ENCODE results near the gene ZNF689.
"Not testable (repeated sequence)": the region's sequence is repeated elsewhere in the genome, so short reads cannot be mapped to it uniquely, and the experiment has no call there.

Gene ZNF689

DNA sequence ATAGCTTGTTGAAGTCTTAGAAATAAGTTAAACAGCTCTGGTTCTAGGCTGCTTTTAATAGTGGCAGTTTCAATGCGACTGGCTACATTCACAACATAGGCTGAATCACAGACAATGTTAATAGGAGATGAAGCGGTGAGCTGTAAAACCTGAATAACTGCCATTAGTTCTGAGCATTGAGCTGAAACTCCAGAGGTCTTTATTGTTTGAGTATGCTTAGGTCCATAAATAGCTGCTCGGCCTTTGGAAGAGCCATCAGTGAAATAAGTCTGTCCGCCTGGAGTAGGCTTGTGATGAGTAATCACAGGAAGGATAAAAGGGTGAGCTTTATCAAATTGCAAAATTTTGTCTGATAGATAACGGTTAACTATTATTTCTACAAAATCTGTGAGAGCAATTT lies 9.4 kb upstream of the ZNF689 start:
- Mint-ChIP-seq H3K4me1 (no peaks in the 10 kb centered on the region), H3K27me3 (no peaks in the 10 kb centered on the region), H3K4me3 (no peak overlapping the region), H3K36me3 (no peaks in the 10 kb centered on the region), H3K27ac (no peak overlapping the region), H3K9me3 (no peaks in the 10 kb centered on the region)

DNA sequence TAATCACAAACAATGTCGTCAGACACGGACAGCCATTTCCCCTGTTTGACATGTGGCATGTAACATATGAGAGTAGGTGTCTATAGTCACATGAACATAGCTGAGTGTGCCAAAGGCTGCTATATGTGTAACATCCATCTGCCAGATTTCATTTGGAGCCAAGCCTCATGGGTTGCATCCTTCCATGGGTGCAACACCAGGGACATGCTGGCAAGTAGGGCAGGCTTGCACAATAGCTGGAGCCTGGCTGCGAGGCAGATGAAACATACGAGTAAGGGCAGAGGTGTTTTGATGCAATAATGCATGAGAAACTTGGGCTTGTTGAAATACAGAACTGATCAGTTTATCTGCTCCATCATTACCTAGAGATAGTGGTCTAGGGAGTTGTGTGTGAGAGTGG lies 9.0 kb upstream of the ZNF689 start:
- H3K9me3 Mint-ChIP-seq = no peaks in the 10 kb centered on the region
- H3K27ac Mint-ChIP-seq = no peak overlapping the region
- no peak overlapping the region for H3K4me3 Mint-ChIP-seq
- no peaks in the 10 kb centered on the region for H3K27me3 Mint-ChIP-seq
- no peaks in the 10 kb centered on the region for H3K36me3 Mint-ChIP-seq
- H3K4me1 Mint-ChIP-seq = no peaks in the 10 kb centered on the region

DNA sequence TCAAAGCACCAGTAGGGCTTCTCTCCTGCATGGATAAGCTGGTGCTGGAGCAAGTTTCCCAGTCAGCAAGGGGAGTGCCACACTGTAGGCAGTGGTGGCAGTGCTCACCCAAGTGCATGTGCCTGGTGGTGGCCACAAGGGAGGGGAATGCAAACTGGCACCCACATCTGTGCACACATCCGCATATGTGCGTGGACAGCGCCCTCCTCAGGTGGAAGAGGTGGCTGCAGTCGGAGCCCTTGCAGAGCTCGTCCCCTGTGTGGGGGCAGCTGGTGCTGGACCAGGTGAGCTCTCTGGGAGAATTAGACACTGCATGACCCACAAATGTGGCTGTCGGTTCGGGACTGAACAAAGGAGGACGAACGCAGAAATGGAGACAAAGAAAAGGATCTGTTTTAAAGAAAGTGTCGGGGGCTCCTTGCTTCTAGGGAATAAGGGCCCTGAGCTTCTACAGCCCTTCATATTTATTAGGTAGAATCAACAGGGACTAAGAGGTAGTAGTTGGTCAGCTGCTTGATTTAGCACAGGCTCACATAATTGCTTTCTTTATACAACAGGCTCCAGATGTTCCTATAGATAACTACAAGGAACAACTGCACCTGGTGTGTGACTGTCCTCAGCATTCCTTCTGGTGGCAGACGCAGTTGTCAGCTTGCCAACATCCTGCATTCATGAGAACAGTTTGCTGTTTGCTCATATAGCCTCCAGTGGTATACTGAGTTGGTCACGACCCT lies 5.3 kb upstream of the ZNF689 start:
- Mint-ChIP-seq H3K9me3 (no peaks in the 10 kb centered on the region), H3K27ac (no peak overlapping the region)

DNA sequence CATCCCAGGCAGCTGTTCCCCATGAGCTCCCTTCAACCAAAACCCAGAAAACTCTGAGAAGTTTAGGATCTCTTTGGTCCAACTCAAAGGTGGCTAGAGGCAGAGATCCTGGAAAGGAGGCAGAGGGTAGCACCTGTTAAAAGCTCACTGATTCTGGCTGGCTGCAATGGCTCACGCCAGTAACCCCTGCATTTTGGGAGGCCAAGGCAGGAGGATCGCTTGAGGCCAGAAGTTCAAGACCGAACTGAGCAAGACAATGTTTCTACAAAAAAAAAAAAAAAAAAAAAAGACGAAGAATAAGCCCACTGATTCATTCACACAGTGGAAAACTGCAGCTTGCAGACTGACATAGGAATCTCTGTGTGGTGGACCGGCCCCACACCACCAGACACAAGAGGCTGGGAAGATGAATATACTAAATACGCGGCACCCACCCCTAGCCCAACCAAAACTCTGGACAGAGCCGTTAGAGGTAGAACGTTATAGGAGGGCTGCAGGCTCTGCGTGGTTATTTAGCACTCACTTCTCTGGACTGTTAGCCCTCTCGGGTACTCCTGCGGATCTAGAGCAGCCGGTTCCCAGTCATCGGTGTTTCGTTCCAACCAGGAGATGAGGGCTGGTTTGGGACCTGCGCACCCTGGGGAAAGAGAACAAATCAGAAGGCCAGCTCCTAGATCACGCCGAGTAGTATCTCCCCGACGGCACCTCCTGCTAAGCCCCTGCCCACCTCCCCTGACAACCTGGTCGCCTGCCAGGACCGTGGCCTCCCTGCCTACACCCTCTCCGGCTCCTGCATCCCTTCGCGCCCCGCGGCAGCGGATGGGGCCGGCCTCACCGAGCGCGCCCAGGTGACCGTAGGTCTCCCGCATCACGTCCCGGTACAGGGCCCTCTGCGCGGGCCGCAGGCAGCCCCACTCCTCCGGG lies 925 bp downstream of the ZNF689 start:
- Mint-ChIP-seq H3K36me3 (peaks cover 8% of the 10 kb centered on the region), H3K27ac (peak overlapping the region; percentile 83), H3K4me1 (peaks cover 27% of the 10 kb centered on the region), H3K27me3 (no peaks in the 10 kb centered on the region), H3K9me3 (no peaks in the 10 kb centered on the region), H3K4me3 (peak overlapping the region; percentile 95)

More for the DNA sequence above, 5.3 kb upstream of the ZNF689 start:
- no peaks in the 10 kb centered on the region for H3K27me3 Mint-ChIP-seq
- H3K36me3 Mint-ChIP-seq = no peaks in the 10 kb centered on the region
- no peak overlapping the region for H3K4me3 Mint-ChIP-seq
- H3K4me1 Mint-ChIP-seq = peaks cover 1% of the 10 kb centered on the region

DNA sequence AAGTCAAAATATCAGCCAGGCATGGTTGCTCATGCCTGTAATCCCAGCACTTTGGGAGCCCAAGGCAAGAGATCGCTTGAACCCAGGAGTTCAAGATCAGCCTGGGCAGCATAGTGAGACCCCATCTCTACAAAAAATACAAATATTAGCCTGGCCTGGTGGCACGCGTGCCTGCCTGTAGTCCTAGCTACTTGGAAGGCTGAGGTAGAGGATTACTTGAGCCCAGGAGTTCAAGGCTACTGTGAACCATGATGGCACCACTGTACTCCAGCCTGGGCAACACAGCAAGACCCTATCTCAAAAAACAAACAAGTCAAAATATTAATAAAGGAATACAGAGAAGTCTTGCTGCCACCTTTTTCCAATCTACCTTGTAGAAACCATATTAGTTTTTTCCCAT lies 4.2 kb downstream of the ZNF689 start:
- no peaks in the 10 kb centered on the region for H3K27me3 Mint-ChIP-seq
- no peak overlapping the region for H3K27ac Mint-ChIP-seq
- peaks cover 8% of the 10 kb centered on the region for H3K36me3 Mint-ChIP-seq
- peaks cover 27% of the 10 kb centered on the region for H3K4me1 Mint-ChIP-seq
- no peaks in the 10 kb centered on the region for H3K9me3 Mint-ChIP-seq
- H3K4me3 Mint-ChIP-seq = no peak overlapping the region

DNA sequence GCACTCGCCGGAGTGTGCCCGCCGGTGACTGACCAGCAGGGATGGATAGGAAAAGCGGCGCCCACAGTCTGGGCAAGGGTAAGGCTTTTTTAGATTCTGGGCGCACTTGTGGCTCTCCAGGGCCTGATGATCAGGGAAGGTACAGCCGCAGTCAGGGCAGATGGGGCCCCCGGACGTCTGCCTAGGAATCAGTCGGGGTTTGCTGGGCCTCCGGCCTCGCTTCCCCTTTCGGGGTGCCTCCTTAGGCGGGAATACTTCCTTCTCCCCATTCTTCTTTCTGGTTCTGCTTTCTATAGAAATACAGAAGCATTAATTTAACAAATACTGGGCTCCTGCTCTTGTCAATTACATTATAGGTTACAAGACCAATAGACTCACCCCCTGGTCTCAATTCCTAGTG lies 5.0 kb downstream of the ZNF689 start:
- Mint-ChIP-seq H3K9me3 (no peaks in the 10 kb centered on the region), H3K4me3 (no peak overlapping the region), H3K4me1 (peaks cover 23% of the 10 kb centered on the region), H3K27ac (peak overlapping the region; percentile 59), H3K36me3 (peaks cover 8% of the 10 kb centered on the region), H3K27me3 (no peaks in the 10 kb centered on the region)

DNA sequence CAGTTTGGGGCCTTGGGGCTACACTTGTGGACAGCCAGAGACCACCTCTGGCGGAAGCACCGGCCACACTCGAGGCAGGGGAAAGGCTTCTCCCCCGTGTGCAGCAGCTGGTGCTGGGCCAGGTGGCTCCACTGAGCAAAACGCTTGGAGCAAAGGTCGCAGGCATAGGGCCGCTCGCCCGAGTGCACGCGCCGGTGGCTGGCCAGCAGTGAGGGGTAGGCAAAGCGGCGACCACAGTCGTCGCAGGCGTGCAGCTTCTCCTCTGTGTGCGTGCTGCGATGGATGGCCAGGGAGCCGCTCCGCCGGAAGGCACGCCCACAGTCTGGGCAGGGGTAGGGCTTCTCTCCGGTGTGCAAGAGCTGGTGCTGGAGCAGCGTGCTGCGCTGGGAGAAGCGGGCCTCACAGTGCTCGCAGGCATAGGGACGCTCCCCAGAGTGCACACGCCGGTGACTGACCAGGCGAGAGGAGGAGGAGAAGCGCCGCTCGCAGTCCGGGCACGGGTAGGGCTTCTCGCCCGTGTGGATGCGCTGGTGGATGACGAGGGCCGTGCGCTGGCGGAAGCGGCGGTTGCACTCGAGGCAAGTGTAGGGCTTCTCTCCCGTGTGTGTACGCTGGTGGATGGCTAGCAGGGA lies 5.8 kb downstream of the ZNF689 start:
- no peaks in the 10 kb centered on the region for H3K27me3 Mint-ChIP-seq
- peaks cover 22% of the 10 kb centered on the region for H3K4me1 Mint-ChIP-seq
- no peaks in the 10 kb centered on the region for H3K9me3 Mint-ChIP-seq
- peaks cover 8% of the 10 kb centered on the region for H3K36me3 Mint-ChIP-seq
- no peak overlapping the region for H3K4me3 Mint-ChIP-seq
- no peak overlapping the region for H3K27ac Mint-ChIP-seq

DNA sequence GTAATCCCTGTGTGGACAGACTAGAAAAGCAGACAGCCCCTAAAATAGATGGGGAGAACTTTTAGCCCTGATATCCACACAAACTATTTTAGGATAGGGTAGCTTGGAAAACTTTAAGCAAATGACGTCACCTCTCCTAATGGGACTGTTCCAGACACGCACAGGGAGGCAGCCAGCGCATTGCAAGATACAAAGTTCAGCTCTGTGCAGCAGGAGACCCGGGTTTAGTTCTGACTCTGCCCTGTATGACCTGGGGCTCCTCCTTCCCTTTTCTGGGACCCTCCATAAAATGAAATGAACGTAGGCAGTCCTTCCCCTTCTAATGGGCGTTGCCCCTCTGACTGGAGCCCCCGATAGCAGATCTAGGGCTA lies 6.3 kb downstream of the ZNF689 start:
- Mint-ChIP-seq H3K4me3 (no peak overlapping the region), H3K4me1 (peaks cover 18% of the 10 kb centered on the region), H3K36me3 (peaks cover 8% of the 10 kb centered on the region), H3K9me3 (no peaks in the 10 kb centered on the region), H3K27ac (no peak overlapping the region), H3K27me3 (no peaks in the 10 kb centered on the region)

DNA sequence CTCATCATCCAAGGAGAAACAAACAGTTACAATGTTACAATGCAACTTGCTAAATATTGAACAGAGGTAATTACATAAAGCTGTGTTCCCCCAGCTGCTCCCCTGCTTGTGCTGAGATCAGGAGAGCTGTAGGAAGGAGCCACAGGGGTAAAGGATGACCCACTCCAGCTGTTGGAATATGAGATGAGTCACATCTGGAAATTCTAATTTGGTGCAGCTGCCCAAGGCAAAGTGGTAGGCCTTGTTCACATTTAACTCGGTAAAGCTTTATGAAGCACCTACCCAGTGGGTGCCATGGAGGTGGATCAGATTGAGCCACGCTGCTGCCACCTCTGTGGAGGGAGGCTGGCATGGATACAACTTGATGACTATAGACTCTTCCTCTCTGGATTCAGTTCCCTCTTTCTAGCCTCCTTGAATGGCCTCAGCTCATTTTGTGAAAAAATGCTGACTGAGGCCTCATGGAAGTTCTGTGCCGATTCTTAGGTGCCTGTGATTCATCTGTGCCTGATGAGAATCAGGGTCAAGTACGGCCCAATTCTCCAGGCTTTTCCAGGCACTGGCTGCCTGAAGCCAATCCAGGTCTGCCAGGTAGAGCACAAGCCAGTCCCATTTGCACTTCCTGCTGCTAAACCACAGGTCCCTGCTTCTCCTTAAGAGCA lies 7.4 kb downstream of the ZNF689 start:
- H3K27ac Mint-ChIP-seq = no peak overlapping the region
- H3K36me3 Mint-ChIP-seq = peaks cover 7% of the 10 kb centered on the region
- no peaks in the 10 kb centered on the region for H3K27me3 Mint-ChIP-seq
- no peak overlapping the region for H3K4me3 Mint-ChIP-seq
- H3K9me3 Mint-ChIP-seq = no peaks in the 10 kb centered on the region
- H3K4me1 Mint-ChIP-seq = peaks cover 13% of the 10 kb centered on the region

DNA sequence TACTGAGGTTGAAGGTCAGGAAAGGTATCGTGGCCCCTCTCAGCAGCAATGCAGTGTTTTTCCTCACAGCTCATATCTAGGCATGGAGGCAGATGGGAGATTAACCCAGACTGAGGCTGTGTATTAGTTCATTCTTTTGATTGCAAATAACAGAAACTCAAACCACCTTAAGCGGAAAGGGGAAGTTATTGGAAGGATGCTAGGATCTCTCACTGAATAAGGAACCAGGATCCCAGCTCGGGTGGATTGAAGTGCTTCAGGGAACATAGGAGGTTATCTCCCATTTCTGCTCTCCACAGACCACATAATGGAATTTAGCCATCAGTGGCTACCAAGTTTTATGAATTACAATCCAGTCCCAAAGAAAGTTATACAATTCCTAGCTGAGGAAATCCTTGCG lies 8.2 kb downstream of the ZNF689 start:
- Mint-ChIP-seq H3K27ac (peak overlapping the region; percentile 68), H3K4me1 (peaks cover 8% of the 10 kb centered on the region), H3K36me3 (peaks cover 7% of the 10 kb centered on the region), H3K9me3 (no peaks in the 10 kb centered on the region), H3K4me3 (no peak overlapping the region), H3K27me3 (no peaks in the 10 kb centered on the region)

DNA sequence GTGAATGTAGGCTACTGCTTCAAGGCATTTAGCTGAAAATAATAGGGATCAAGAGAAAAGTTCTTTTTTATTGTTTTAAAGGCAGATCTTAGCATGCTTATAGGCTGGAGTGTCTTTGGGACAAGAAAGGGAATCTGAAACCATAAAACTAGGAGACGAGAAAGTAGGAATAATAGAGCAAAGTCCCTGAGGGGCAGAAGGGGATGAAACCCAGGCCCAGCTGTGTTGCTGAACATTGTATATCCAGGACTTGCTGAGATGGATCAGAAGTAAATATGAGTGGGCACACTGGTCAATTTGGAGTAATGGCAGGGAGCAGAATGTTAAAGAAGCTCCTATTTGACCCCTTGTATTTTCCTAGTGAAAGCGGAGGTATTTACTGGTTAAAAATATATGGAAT lies 9.3 kb downstream of the ZNF689 start:
- Mint-ChIP-seq H3K27ac (no peak overlapping the region), H3K4me3 (no peak overlapping the region), H3K4me1 (peaks cover 5% of the 10 kb centered on the region), H3K9me3 (no peaks in the 10 kb centered on the region), H3K27me3 (no peaks in the 10 kb centered on the region), H3K36me3 (peaks cover 1% of the 10 kb centered on the region)

DNA sequence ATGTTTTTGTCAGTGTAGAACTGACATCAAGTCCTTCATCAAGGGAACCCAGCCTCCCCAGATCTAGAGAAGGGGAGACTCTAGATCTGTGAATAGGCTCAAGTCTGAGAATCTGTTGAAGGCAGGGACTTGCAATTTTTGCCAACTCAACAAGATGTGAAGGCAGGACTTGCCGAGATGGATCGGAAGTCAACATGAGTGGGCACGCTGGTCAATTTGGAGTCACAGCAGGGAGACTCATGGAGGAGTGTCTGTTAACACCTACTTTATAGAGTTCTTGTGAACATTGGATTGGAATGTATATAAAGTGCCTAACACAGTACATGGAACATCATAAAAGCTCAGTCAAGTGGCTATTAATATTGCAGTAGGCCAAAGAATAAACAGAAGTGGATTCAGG lies 10.0 kb downstream of the ZNF689 start:
- H3K36me3 Mint-ChIP-seq = peaks cover 1% of the 10 kb centered on the region
- no peaks in the 10 kb centered on the region for H3K27me3 Mint-ChIP-seq
- H3K4me1 Mint-ChIP-seq = peaks cover 5% of the 10 kb centered on the region
- H3K4me3 Mint-ChIP-seq = no peak overlapping the region
- H3K9me3 Mint-ChIP-seq = no peaks in the 10 kb centered on the region
- H3K27ac Mint-ChIP-seq = no peak overlapping the region

DNA sequence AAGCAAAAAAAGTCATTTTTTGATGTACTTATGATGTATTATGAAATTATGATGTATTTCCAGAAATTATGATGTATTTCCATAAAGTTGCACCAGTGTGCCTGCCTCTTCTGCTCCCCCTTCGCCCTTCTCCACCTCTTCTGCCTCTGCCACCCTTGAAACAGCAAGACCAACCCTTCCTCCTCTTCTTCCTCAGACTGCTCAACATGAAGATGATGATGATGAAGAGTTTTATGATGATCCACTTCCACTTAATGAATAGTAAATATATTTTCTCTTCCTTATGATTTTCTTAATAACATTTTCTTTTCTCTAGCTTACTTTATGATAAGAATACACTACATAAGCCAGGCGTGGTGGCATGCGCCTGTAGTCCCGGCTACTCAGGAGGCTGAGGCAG lies 17.3 kb downstream of the ZNF689 start:
- no peak overlapping the region for H3K27ac Mint-ChIP-seq
- H3K27me3 Mint-ChIP-seq = no peaks in the 10 kb centered on the region
- no peak overlapping the region for H3K4me3 Mint-ChIP-seq
- no peaks in the 10 kb centered on the region for H3K36me3 Mint-ChIP-seq
- H3K4me1 Mint-ChIP-seq = peaks cover 2% of the 10 kb centered on the region
- no peaks in the 10 kb centered on the region for H3K9me3 Mint-ChIP-seq

DNA sequence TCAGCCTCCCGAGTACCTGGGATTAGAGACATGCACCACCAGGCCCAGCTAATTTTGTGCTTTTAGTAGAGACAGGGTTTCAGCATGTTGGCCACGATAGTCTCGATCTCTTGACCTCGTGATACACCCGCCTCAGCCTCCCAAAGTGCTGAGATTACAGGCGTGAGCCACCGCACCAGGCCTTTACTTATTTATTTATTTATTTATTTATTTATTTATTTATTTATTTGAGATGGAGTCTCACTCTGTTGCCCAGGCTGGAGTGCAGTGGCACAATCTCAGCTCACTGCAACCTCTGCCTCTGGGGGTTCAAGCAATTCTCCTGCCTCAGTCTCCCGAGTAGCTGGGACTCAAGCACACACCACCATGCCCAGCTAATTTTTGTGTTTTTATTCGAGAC lies 19.3 kb downstream of the ZNF689 start:
- not testable (repeated sequence) for H3K27ac Mint-ChIP-seq, H3K9me3 Mint-ChIP-seq, H3K27me3 Mint-ChIP-seq, H3K4me3 Mint-ChIP-seq, H3K36me3 Mint-ChIP-seq
- H3K4me1 Mint-ChIP-seq = peaks cover 11% of the 10 kb centered on the region

DNA sequence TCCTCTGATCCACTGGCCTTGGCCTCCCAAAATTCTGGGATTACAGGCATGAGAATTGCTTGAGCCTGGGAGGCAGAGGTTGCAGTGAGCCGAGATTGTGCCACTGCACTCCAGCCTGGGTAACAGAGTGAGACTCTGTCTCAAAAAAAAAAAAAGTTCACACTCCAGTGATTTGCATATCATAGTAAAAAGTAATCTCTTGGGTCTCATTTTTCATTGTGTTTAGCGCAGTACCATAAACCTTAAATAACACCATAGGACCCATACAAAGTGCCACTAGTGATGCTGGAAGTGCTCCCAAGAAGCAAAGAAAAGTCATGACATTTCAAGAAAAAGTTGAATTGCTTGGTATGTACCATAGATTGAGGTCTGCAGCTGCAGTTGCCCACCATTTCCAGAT lies 20.6 kb downstream of the ZNF689 start:
- not testable (repeated sequence) for H3K27me3 Mint-ChIP-seq, H3K4me3 Mint-ChIP-seq, H3K27ac Mint-ChIP-seq, H3K36me3 Mint-ChIP-seq, H3K9me3 Mint-ChIP-seq
- H3K4me1 Mint-ChIP-seq = peaks cover 20% of the 10 kb centered on the region
